Gastrocnemius medialis (tissue), 4 donors: ENCODE measurements around the gene KRT80.

ENCODE experiments used
- CTCF ChIP-seq, 5 experiments: fragments of 450-650 bp in 3 of 5; fragments of 200-600 bp in 2 of 5; sonication (generic) in 2 of 5; IDR thresholded peaks in 4 of 5; conservative IDR thresholded peaks in 1 of 5; 1 replicate in 4 of 5; 2 replicates in 1 of 5; pipeline ENCODE4 v1.5.1; 2016 to 2019; ENCODE audit warnings: antibody characterized with exemption in 5 of 5, mild to moderate bottlenecking in 3 of 5, moderate library complexity in 3 of 5
- POLR2A ChIP-seq, 2 donors: fragments of 450-650 bp; IDR thresholded peaks; one replicate each; pipeline ENCODE4 v1.6.1; 2017; ENCODE audit warnings: antibody characterized with exemption in 2 of 2, mild to moderate bottlenecking in 2 of 2, moderate library complexity in 2 of 2

- TF ChIP-seq CTCF (IDR thresholded peaks at IDR 0.05 in 4 of 5, conservative IDR thresholded peaks at IDR 0.05 in 1 of 5) = no peak
- no peak for TF ChIP-seq POLR2A (IDR thresholded peaks at IDR 0.05)
These were observed 9.1 kb upstream of the KRT80 start for GRCh38 chr12:52200781-52201450.
